ENCODE data around the gene HES4.
A peak's percentile ranks its signal among the peaks of the same experiment; 100 is the strongest.
"Not testable (repeated sequence)": the region's sequence is repeated elsewhere in the genome, so short reads cannot be mapped to it uniquely, and the experiment has no call there.

HES4 gene

DNA sequence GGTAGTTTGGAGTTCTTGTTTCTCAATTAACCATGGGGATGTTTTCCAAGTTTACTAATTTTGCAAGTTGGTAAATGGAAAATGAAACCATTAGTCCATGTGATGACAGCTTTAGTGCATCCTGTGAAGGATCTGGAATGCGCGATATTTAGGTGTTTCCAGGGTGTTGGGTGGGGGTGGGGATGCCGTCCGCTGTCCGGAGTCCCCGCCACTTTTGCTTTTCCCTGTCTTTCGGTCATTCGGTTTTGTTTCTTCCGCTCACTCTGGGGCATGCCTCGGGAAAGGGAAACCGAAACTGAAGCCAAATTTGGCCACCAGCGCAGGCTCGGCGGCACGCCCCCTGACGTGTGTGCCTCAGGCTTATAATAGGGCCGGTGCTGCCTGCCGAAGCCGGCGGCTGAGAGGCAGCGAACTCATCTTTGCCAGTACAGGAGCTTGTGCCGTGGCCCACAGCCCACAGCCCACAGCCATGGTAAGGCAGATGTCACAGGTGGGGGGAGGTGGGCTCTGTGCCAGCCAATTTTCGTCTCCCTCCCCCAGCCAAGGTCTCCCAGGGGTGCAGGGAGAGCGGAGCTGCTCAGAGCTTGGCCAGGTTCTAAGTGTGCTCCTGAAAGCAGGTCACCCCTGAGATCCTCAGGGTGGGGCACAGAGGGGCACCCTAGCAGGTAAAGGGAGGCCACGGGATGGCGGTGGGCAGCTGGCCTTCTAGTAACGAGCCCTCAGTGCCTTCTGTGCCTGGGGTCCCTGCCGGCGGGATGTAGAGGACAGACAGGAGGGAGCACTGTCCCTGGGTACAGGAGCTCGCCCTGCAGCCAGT lies 13.4 kb upstream of the HES4 start, which contains the start of gene ISG15 (continued):
- TF ChIP-seq ZNF561 (tag by site-specific recombination; IDR thresholded peaks at IDR 0.05; ENCODE audit: borderline replicate concordance), result peak; percentile 51; the same call in 1 of the 2 replicates
- TF ChIP-seq, protein P1, sequence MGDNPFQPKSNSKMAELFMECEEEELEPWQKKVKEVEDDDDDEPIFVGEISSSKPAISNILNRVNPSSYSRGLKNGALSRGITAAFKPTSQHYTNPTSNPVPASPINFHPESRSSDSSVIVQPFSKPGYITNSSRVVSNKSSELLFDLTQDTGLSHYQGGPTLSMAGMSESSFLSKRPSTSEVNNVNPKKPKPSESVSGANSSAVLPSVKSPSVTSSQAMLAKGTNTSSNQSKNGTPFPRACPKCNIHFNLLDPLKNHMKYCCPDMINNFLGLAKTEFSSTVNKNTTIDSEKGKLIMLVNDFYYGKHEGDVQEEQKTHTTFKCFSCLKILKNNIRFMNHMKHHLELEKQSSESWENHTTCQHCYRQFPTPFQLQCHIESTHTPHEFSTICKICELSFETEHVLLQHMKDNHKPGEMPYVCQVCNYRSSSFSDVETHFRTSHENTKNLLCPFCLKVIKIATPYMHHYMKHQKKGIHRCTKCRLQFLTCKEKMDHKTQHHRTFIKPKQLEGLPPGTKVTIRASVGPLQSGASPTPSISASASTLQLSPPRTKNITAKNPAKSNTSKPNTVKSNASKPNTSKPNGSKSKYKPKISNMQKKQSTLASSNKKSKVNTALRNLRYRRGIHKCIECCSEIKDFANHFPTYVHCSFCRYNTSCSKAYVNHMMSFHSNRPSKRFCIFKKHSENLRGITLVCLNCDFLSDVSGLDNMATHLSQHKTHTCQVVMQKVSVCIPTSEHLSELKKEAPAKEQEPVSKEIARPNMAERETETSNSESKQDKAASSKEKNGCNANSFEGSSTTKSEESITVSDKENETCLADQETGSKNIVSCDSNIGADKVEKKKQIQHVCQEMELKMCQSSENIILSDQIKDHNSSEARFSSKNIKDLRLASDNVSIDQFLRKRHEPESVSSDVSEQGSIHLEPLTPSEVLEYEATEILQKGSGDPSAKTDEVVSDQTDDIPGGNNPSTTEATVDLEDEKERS (tag by site-specific recombination; IDR thresholded peaks at IDR 0.05), result no peak
- no peak for TF ChIP-seq ZNF221 (tag by site-specific recombination; IDR thresholded peaks at IDR 0.05; ENCODE audit: borderline replicate concordance)
- TF ChIP-seq ZNF837 (tag by site-specific recombination; IDR thresholded peaks at IDR 0.05), result no peak
- TF ChIP-seq, protein P2, sequence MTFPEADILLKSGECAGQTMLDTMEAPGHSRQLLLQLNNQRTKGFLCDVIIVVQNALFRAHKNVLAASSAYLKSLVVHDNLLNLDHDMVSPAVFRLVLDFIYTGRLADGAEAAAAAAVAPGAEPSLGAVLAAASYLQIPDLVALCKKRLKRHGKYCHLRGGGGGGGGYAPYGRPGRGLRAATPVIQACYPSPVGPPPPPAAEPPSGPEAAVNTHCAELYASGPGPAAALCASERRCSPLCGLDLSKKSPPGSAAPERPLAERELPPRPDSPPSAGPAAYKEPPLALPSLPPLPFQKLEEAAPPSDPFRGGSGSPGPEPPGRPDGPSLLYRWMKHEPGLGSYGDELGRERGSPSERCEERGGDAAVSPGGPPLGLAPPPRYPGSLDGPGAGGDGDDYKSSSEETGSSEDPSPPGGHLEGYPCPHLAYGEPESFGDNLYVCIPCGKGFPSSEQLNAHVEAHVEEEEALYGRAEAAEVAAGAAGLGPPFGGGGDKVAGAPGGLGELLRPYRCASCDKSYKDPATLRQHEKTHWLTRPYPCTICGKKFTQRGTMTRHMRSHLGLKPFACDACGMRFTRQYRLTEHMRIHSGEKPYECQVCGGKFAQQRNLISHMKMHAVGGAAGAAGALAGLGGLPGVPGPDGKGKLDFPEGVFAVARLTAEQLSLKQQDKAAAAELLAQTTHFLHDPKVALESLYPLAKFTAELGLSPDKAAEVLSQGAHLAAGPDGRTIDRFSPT (tag by site-specific recombination; IDR thresholded peaks at IDR 0.05), result 0 out of 2 replicates have a peak, but pooled peaks have one; percentile 9
- TF ChIP-seq, protein P3, sequence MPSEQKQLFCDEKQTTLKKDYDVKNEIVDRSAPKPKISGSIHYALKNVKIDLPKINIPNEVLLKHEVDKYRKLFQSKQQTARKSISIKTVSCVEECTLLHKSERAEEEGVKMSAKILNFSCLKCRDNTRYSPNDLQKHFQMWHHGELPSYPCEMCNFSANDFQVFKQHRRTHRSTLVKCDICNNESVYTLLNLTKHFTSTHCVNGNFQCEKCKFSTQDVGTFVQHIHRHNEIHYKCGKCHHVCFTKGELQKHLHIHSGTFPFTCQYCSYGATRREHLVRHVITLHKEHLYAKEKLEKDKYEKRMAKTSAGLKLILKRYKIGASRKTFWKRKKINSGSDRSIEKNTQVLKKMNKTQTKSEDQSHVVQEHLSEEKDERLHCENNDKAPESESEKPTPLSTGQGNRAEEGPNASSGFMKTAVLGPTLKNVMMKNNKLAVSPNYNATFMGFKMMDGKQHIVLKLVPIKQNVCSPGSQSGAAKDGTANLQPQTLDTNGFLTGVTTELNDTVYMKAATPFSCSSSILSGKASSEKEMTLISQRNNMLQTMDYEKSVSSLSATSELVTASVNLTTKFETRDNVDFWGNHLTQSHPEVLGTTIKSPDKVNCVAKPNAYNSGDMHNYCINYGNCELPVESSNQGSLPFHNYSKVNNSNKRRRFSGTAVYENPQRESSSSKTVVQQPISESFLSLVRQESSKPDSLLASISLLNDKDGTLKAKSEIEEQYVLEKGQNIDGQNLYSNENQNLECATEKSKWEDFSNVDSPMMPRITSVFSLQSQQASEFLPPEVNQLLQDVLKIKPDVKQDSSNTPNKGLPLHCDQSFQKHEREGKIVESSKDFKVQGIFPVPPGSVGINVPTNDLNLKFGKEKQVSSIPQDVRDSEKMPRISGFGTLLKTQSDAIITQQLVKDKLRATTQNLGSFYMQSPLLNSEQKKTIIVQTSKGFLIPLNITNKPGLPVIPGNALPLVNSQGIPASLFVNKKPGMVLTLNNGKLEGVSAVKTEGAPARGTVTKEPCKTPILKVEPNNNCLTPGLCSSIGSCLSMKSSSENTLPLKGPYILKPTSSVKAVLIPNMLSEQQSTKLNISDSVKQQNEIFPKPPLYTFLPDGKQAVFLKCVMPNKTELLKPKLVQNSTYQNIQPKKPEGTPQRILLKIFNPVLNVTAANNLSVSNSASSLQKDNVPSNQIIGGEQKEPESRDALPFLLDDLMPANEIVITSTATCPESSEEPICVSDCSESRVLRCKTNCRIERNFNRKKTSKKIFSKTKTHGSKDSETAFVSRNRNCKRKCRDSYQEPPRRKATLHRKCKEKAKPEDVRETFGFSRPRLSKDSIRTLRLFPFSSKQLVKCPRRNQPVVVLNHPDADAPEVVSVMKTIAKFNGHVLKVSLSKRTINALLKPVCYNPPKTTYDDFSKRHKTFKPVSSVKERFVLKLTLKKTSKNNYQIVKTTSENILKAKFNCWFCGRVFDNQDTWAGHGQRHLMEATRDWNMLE (tag by site-specific recombination; conservative IDR thresholded peaks at IDR 0.05; ENCODE audit: low read depth), result no peak
- TF ChIP-seq KLF10 (tag by site-specific recombination; IDR thresholded peaks at IDR 0.05), result peak; percentile 84
- TF ChIP-seq ZNF785 (tag by site-specific recombination; IDR thresholded peaks at IDR 0.05), result no peak
- TF ChIP-seq ZNF335 (tag by site-specific recombination; conservative IDR thresholded peaks at IDR 0.05), result no peak
- peak; percentile 46; the same call in 1 of the 2 replicates for TF ChIP-seq ZBTB8A (tag by site-specific recombination; IDR thresholded peaks at IDR 0.05)

DNA sequence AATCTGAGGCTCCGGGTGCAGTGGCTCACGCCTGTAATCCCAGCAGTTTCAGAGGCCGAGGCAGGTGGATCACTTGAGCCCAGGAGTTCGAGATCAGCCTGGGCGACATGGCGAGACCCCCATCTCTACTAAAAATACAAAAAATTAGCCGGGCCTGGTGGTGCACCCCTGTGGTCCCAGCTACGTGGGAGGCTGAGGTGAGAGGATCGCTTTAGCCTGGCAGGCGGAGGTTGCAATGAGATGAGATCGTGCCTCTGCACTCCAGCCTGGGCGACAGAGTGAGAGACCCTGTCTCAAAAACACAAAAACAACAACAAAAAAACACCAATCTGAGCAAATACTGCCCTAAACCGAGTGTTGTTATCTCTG lies 12.8 kb upstream of the HES4 start:
- H3K4me3 ChIP-seq (ENCODE audit: low read depth, low read length); H3K27ac ChIP-seq (ENCODE audit: extremely low read depth, low read depth, low read length); H3K36me3 ChIP-seq (ENCODE audit: control insufficient read depth in 2 of 2, insufficient read depth in 1 of 2, low read length in 2 of 2); H3K9me3 ChIP-seq (ENCODE audit: control insufficient read depth, insufficient read depth, low read depth, low read length); H3K4me1 ChIP-seq (ENCODE audit: control insufficient read depth, insufficient read depth, low read length): not testable (repeated sequence)
- TF ChIP-seq ZBTB17 (tag by site-specific recombination; IDR thresholded peaks at IDR 0.05), result 0 out of 2 replicates have a peak, but pooled peaks have one; percentile 45
- TF ChIP-seq GLIS1 (tag by site-specific recombination; IDR thresholded peaks at IDR 0.05), result peak; percentile 26
- POLR2A ChIA-PET, result interaction anchor here (0.7 to 2.2 kb wide), 4 partner anchors 11 to 335 kb away, joined by 4 to 11 read pairs (median 10); partner anchors contain the start of gene HES4
- CTCF ChIA-PET, result interaction anchor here (0.6 to 3.0 kb wide), 3 partner anchors 11 to 57 kb away, joined by 3 to 20 read pairs (median 3); no protein-coding TSS in a partner anchor

Measured in HEK293 (cell line).